GM21786 (cell line): ENCODE results near the gene FBN1.
A peak's percentile ranks its signal among the peaks of the same experiment; 100 is the strongest.

Source experiments
- ATAC-seq: cut with Tn5 transposase; IDR thresholded peaks from one replicate; pipeline ENCODE4 v1.9.1; 2021; ENCODE audit not compliant: unreplicated experiment

FBN1 gene

GRCh38 chr15:48582452-48583247 is 62.9 kb downstream of the FBN1 start:
- no peak for ATAC-seq

DNA sequence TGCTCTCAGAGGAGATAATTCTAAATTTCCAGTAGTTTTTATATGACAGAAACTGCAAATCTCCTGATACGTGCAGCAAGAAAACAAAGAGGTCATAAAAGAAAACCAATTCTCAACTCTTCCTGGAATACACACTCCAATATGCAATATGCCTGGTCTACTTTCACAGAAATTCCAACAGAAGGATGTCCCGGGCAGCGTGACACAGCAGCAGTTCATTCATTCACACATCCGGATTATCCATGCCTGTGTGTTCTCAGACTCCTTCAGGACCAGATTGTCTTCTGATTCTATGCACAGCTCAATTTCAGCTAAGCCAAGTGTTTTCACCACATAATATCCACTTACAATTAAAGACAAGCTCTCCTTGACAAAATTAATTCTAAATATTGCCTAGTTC is 64.3 kb downstream of the FBN1 start:
- ATAC-seq = no peak

DNA sequence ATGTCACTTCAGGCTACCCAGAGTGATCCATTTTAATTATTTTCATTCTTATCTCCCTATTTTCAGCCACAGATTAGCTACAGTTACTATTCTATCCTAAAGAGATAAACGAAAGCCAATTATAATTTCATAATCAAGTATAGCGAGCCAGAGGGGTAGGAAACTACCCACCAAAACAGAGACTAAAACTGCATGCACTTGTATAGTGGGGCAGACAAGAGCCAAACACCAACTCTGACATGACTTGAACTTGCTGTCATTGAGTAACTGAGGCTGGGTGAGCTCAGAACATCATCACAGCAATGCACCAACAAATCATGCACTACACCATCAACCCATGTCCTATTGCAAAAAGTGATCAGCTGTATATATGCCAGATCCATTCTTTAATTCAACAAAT is 64.8 kb downstream of the FBN1 start:
- no peak for ATAC-seq

GRCh38 chr15:48579945-48580671 is 65.4 kb downstream of the FBN1 start:
- no peak for ATAC-seq

DNA sequence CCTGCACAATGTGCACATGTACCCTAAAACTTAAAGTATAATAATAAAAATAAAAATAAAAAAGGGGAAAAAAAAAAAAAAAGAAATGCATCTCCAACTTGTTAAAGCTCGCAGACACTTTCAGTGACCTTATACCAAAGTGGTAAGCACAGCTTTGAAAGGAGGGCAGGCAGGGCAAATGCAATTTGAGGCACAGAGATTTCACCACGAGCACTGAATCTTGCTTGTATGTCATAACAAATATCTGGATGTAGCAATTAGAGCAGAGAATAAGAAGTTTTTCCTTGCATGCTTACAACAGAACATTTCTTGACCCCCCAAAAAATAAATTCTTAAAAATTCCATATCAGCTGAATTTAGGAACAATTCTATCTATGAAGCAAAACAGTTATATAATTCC is 66.5 kb downstream of the FBN1 start:
- no peak for ATAC-seq

DNA sequence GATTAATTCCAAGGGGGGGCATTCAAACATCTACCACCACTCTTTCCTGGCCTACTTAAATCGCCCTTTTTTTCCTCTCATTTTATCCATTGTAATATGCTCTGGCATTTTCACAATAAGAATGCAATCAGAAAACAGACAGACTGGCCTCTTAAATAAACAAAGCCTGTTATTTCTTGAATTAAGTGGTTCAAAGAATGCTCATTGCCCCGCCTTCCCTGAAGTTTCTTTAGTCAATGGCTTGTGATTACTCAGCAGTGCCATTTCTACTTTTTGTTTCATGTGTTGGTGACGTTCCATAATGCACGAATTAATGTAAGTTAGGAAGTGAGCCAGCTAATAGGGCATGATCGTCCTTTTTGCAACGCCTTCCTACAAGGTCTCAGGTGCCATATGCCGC is 68.0 kb downstream of the FBN1 start:
- ATAC-seq = no peak

GRCh38 chr15:48574187-48574586 is 71.3 kb downstream of the FBN1 start:
- ATAC-seq = no peak

DNA sequence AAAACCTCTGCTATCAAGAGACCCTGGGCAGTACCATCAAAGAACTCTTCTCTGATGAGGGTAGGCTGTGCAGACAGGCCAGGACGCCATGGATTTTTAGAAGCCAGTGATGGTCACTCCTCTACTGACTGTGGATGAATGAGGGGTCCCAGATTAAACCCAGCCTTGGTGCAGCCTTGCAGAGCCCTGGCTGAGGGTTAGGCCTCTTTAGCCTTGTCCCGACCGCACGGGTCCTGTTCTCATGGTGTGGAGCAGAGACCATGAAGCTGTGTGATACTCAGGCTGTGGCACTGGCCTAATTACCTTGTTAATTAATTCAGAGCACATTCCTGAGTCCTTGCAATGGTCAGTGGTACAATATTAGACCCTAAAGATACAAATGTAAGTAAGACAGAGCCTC is 71.7 kb downstream of the FBN1 start:
- no peak for ATAC-seq

DNA sequence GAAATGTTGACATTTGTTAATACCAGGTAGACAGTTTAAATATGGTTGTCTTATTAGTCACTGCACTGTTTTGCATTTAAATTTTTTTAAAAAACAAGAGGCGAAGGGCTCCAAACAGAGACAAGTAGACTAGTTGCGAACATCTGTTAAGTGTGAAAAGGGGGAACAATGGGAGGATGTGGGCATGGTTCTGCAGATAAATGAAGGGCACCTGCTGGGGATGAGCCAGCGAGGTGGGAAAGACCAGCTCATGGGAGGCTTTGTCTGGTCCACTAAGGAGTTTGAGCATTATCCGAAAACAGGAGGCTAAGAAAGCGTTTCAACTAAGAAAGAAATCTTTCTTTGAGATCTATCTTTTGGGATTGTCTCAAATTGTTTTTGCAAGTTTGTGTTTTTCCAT is 72.7 kb downstream of the FBN1 start:
- ATAC-seq = no peak

DNA sequence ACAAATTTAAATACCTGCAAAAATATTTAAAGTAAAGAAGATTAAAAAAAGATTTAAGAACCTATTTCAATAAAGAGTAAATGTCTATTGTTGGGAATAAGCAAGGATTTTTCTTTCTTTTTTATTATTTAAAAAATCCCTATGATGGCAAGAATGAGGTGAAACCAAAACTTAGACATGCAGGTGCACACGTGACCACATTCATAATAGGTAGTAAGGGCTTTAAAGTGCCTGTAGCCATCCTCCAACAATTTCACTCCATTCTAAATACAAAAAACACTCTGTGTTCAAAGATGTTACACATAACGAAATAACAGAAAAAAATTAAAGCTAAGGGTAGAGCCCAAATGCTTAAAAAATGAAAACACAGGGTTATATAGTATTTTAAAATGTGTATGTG is 74.0 kb downstream of the FBN1 start:
- no peak for ATAC-seq

DNA sequence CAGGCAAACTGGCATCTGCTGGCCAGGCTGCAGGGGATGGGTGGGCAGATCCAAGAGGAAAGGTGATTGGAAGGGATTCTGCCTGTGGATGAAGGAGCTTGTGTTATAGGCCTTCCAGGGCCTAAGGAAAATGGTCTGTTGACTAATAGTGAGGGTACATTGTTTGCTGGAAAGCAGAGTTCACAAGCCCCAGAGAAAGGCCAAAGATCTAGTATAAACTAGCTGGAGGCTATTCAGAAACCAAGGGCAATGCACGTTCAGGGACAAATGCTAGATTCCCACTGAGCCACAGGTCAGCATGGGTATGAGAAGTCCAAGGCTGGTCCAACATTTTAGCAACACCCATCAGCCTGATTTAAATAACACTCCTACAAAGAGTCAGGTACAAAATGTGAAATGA is 74.7 kb downstream of the FBN1 start:
- ATAC-seq = no peak

DNA sequence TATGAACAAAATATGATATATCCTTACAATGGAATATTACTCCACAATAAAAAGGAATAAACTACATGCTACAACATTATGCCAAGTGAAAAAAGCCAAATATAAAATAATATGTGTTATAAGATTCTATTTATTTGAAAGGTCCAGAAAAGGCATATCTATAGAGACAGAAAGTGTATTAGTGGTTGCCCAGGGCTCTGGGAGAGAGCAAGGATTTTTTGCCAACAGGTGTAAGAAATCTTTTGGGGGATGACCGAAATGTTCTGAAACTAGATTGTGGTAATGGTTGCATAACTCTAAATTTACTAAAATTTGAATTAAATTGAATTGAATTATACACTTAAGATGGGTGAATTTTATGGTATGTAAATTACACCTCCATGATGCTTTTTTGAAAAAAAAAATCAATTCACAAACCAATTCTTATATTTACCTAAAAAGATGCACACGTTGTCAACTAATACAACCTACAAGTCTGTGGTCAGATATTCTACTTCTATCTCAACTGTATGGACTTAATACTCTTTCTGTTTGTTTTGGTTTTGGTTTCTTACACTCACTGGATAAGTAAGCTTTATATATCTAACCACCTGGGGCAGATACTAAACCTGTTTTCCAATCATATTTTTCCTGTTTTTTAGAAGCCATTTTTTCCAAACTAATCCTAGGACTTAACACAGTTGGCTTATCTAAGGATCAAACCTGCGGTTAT is 75.8 kb downstream of the FBN1 start:
- no peak for ATAC-seq

DNA sequence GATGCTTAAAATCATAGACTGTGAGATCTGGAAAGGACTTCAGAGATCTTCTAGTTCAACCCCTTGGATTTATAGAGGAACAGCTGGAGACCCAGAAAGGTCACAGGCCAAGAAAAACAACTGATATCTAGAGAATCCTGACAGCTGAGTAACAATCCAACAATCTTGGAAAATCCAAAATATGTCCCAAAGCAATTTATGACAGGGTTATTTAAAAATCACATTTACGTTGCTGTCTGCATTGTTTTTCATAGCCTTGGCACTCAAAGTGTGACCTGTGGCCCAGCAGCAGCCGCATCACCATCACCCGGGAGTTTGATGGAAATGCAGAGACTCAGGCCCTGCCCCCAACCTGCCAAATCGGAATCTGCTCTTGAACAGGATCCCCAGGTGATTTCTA is 78.8 kb downstream of the FBN1 start:
- no peak for ATAC-seq

DNA sequence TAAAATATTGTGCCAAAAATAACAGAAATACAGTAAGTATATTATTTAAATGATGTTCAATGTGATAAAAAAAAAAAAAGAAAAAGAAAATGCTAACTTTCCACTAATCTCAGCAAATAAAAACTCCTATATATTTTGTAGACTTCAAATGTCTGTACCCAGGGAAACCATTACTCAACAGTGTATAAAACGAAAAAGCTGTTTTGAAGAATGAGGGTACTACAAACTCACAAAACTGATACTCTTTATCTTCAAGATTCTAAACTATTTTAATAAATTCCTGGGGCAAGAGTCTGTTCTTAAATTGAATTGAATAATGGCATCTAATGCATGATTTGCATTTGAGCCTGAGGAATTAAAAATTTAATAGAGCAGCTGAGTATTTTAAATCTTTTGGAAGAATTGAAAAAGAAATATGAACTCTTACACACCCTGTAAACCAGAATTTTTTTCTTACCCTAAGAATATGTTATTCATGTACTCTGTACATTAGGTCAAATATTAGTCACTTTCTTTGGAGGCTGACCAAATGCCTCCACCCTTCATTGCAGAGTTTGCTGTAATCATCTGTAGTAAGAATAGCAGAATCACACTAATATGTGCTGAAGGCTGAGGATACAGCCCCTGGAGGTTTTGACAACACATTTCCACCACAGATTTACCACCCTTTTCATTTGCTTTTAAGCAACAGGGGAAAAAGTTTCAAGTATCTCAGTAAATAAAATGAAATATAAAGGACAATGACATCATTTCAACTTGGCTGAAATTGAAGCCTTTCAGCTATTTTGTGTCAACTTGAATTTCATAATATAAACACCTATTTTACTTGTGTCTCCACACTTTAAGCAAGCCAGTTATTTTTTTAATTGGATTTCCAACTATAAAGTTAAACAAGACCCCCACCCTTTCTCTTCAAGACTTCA is 79.7 kb downstream of the FBN1 start:
- ATAC-seq = no peak

- ATAC-seq = no peak
Measured at GRCh38 chr15:48564690-48565089, 80.8 kb downstream of the FBN1 start.

GRCh38 chr15:48563934-48564333 is 81.6 kb downstream of the FBN1 start:
- no peak for ATAC-seq

- ATAC-seq = peak; percentile 74
Measured at GRCh38 chr15:48560321-48561051, 85.0 kb downstream of the FBN1 start.

- no peak for ATAC-seq
Measured at GRCh38 chr15:48559285-48559684, 86.2 kb downstream of the FBN1 start.

DNA sequence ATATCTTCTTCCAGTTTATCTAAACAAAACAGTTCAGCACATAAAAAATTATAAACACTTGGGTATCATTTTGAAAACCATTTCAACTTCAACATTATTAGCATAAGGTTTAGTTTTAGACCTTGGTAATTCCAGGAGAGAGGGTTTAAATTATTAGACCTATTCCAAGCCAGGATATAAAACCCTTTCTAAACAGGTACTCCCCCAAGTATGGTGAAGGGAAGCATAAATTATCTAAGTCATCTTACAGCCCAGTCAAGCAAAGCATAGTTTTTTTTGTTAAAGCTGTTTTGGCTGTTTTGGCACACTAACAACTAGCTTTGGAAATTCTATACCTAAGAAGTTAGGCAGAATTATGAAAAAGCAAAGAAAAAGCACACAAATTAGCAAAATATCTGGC is 87.3 kb downstream of the FBN1 start:
- no peak for ATAC-seq

GRCh38 chr15:48557335-48557734 is 88.2 kb downstream of the FBN1 start:
- ATAC-seq = no peak
